ENCODE results near the gene NR3C1.

- no peak for TF ChIP-seq CTCF (IDR thresholded peaks at IDR 0.05 in 4 of 5, conservative IDR thresholded peaks at IDR 0.05 in 1 of 5)
- no peak for TF ChIP-seq POLR2A (IDR thresholded peaks at IDR 0.05)
These were observed 94.8 kb downstream of the NR3C1 start for GRCh38 chr5:143308731-143309130.

All from gastrocnemius medialis (tissue), 4 donors.